NCI-H2196 (cell line): ENCODE measurements around the gene PANX2.
A peak's percentile ranks its signal among the peaks of the same experiment; 100 is the strongest.
"Not testable (repeated sequence)": the region's sequence is repeated elsewhere in the genome, so short reads cannot be mapped to it uniquely, and the experiment has no call there.

Experiments used
- DNase-seq: peaks from one replicate; lab custom pipeline; 2025; ENCODE audit not compliant: unreplicated experiment; lab: John Stamatoyannopoulos, UW

PANX2 gene, protein sequence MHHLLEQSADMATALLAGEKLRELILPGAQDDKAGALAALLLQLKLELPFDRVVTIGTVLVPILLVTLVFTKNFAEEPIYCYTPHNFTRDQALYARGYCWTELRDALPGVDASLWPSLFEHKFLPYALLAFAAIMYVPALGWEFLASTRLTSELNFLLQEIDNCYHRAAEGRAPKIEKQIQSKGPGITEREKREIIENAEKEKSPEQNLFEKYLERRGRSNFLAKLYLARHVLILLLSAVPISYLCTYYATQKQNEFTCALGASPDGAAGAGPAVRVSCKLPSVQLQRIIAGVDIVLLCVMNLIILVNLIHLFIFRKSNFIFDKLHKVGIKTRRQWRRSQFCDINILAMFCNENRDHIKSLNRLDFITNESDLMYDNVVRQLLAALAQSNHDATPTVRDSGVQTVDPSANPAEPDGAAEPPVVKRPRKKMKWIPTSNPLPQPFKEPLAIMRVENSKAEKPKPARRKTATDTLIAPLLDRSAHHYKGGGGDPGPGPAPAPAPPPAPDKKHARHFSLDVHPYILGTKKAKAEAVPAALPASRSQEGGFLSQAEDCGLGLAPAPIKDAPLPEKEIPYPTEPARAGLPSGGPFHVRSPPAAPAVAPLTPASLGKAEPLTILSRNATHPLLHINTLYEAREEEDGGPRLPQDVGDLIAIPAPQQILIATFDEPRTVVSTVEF

DNA sequence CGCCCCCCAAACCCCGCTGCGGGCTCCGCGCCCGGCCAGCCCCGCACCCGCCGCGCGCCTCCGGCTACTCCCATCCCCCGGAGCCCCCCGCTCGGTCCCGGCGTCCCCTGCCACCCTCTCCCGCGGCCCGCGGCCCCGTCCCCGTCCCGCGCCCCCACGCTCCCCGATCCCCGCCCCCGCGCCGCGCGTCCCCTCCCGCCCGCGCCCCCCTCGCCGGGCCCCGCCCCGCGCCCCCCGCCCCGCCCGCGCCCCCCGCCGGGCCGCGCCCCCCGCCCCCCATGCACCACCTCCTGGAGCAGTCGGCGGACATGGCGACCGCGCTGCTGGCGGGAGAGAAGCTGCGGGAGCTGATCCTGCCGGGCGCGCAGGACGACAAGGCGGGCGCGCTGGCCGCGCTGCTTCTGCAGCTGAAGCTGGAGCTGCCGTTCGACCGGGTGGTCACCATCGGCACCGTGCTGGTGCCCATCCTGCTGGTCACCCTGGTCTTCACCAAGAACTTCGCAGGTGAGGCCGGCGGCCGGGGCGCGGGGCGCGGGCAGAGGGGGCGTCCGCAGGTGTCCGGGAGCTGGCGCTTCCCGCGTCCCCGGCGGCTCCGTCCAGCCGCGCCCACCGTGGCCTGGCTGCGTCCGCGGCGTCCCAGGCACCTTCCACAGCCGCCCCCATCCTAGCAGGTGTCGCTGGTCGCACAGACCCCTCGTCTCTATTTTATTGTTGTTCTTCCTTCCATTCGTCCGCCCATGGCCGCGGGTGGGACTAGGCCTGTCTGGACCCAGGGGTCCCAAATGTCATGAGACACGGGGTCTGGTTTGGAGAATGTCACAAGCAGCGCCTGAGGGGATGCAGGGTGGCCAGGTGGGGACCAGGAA is at the start of gene PANX2:
TSS of gene PANX2 (plus strand) at position 279 of the 866 bp plus-strand sequence. CDS start at position 279, 0 bp downstream.
- no peak for DNase-seq

DNA sequence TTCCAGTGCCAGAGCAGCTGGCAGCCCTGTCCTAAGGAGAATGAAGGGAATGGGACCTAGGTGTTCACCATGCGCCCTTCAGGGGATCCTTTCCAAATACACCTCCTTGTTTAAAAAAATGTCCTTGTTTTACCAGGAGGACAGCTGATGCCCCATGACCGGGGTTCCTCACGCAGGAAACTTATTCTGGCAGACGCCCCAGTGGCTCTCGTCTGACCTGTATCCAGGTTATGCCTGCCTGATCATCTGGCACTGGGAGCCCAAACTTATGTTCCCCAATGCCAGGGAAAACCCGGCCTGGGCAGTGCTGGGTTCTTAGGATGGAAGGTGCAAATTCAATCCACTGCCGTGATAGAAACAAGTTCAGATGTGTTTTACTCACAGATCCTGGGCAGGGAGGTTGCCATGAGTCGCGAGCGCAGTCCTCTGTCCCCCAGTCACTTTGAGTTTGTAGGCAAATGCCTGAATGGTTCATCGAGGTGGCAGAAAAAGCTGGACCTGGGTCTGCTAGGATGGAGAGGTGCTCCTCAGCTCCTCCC is 49.3 kb upstream of the PANX2 start:
- no peak for DNase-seq

DNA sequence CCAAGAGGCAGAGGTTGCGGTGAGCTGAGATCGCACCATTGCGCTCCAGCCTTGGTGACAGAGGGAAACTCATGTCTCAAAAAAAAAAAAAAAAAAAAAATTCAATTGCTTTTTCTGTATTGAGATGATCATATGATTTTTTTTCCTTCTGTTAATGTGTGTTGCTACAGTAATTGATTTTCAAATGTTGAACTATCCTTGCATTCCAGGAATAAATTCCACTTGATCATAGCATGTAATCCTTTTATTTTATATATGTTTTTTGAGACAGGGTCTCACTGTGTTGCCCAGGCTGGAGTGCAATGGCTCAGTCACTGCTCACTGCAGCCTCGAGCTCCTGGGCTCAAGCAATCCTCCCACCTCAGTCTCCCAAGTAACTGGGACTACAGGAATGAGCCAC is 47.4 kb upstream of the PANX2 start:
- DNase-seq: no peak

GRCh38 chr22:50125029-50125428 is 45.5 kb upstream of the PANX2 start:
- DNase-seq: no peak

GRCh38 chr22:50129121-50129736 is 41.3 kb upstream of the PANX2 start:
- no peak for DNase-seq

GRCh38 chr22:50131894-50132293 is 38.6 kb upstream of the PANX2 start:
- no peak for DNase-seq

DNA sequence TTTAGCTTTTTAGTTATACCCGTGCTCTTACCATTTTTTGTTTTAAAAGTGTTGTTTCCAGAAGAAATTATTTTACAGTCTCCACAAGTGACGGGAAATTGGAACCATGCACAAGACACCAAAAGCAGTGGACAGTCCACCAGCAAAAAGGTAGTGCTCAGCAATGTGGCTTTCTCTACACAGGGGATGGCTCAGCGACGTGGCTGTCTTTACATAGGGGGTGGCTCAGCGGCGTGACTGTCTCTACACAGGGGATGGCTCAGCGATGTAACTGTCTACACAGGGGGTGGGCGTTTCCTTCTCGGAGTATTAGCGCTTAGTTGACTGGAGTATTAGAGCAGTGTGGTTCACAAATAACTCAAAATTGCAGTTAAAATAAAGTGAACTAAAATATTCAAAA is 36.0 kb upstream of the PANX2 start:
- DNase-seq: no peak

DNA sequence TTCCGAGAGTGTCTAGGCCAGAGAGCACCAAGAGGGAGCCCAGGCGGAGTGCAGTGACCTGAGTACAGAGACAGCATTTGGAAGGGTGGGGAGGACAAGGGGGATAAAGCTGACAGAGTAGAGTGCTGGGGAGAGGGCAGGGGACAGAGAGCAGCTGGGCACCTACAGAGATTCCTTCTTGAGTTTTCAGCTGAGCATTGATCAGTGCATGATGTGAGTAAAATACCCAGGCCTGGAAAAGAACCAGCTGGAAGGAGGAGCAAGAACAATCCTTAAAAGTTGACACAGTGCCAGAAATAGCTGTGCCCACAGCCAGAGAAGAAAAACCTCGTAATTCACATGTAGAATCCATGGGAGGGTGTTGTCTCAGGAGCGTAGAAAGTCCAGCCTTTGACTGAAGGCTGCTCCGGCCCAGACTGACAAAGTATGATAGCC is 33.9 kb upstream of the PANX2 start:
- DNase-seq: no peak

DNA sequence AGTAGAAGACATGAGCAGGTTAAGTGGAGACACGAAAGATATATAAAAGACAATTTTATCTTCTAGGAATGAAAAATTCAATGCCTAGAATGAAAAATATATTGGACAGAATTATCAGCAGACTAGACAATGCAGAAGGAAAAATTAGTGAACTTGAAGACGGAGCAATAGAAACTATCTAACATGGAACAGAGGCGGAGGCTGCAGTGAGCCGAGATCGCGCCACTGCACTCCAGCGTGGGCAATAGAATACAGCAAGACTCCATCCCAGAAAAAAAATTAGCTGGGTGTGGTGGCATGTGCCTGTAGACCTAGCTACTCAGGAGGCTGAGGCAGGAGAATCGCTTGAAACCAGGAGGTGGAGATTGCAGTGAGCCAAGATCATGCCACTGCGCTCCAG is 33.3 kb upstream of the PANX2 start:
- DNase-seq: not testable (repeated sequence)

DNA sequence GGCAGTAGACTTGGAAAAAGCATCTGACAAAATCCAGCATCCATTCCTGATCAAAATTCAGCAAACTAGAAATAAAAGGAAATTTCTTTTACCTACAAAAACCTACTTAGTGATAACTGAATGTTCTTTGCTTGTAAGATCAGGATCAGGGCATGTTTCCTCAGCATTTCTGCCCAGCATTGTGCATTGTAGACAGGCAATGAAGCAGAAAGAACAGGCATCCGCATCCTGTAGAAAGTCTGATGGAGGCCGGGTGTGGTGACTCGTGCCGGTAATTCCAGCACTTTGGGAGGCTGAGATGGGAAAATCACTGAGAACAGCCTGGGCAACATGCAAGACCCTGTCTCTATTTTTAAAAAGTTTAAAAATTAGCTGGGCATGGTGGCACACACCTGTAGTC is 32.5 kb upstream of the PANX2 start:
- no peak for DNase-seq

DNA sequence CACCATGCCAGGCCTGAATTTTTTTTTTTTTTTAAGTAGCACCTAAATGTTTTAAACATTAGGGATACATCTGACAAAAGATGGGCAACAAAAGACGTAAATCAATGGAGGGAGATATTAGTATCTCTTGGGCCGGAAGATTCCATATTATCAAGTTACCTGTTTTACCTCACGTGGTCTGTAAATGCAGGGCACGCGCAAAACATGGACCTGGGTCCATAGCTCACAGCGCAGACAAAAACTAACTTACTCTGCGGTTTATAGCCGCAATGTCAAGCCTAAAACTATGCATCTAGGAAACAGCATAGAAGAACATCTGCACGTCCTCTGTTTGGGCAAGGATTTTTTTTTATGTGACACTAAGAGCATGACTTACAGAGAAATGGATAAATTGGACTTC is 31.5 kb upstream of the PANX2 start:
- no peak for DNase-seq

GRCh38 chr22:50139843-50140415 is 30.6 kb upstream of the PANX2 start:
- peak; percentile 23 for DNase-seq

GRCh38 chr22:50140615-50141014 is 29.9 kb upstream of the PANX2 start:
- DNase-seq: no peak

DNA sequence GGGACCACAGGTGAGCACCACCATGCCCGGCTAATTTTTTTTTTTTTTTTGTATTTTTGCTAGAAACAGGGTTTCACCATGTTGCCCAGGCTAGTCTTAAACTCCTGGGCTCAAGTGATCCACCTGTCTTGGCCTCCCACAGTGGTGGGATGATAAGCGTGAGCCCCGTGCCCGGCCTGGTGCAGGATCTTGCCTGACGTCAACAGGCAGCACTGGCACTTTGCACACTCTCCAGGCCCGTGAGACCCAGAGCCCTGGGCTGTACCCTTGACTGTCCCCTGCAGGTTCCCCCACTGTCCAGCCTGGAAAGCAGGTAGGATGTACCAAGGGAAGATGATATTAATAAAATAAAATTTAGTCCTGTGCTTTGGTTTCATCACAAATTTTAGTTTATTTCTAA is 29.1 kb upstream of the PANX2 start:
- no peak for DNase-seq

GRCh38 chr22:50141891-50142363 is 28.6 kb upstream of the PANX2 start:
- DNase-seq: no peak

GRCh38 chr22:50143096-50143495 is 27.4 kb upstream of the PANX2 start:
- no peak for DNase-seq

- DNase-seq: no peak
Measured at GRCh38 chr22:50144005-50144614, 26.4 kb upstream of the PANX2 start.

DNA sequence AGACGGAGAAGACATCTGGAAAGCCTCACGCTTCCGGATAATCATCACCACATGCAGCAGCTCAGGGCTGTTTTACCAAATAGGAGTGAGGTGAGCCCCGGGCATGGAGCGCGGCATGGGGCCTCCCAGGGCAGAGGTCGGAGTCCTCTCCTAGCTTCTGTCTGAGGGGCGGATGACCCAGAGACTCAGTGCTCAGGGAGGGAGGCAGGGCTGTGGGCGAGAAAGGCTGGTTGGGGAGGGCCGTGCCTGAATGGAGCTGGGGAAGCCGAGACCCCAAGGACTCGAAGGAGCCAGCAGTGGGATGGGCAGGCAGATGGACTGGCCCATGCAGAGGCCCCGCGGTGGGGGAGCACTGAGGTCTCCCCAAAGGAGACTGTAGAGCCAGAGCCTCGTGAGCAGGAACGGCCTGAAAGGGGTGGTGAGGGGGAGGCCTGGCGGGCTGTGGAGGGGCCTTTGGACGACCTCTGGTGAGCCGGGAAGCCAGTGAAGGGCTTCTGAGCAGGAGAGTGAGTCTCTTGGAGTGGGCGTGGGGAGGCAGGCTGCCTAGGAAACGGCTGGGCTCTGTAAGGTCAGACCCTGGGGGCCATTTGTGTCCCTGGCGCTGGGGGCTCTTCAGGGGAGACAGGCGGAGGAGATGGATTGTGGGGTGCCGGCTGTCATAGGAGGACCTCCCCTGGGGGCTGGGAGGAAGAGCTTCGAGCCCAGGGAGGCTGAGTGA is 24.7 kb upstream of the PANX2 start:
- no peak for DNase-seq
